ENCODE measurements around the gene PRR35.

Gene PRR35

GRCh38 chr16:578232-578869 lies 18.2 kb downstream of the PRR35 start:
- no peak overlapping the region for H3K27ac Mint-ChIP-seq
- H3K27me3 Mint-ChIP-seq: no peaks in the 10 kb centered on the region
- no peaks in the 10 kb centered on the region for H3K4me1 Mint-ChIP-seq
- no peak overlapping the region for H3K4me3 Mint-ChIP-seq
- H3K9me3 Mint-ChIP-seq: no peaks in the 10 kb centered on the region
- H3K36me3 Mint-ChIP-seq: no peaks in the 10 kb centered on the region

GRCh38 chr16:578870-579405 lies 18.7 kb downstream of the PRR35 start:
- no peaks in the 10 kb centered on the region for H3K9me3 Mint-ChIP-seq
- H3K36me3 Mint-ChIP-seq: no peaks in the 10 kb centered on the region
- no peaks in the 10 kb centered on the region for H3K4me1 Mint-ChIP-seq
- no peak overlapping the region for H3K4me3 Mint-ChIP-seq
- no peaks in the 10 kb centered on the region for H3K27me3 Mint-ChIP-seq
- no peak overlapping the region for H3K27ac Mint-ChIP-seq

- Mint-ChIP-seq H3K27me3 (no peaks in the 10 kb centered on the region), H3K4me1 (no peaks in the 10 kb centered on the region), H3K4me3 (no peak overlapping the region), H3K27ac (no peak overlapping the region), H3K9me3 (no peaks in the 10 kb centered on the region), H3K36me3 (no peaks in the 10 kb centered on the region)
These were observed 20.1 kb downstream of the PRR35 start for GRCh38 chr16:580141-580945.

GRCh38 chr16:580946-581498 lies 20.8 kb downstream of the PRR35 start:
- no peaks in the 10 kb centered on the region for H3K4me1 Mint-ChIP-seq
- no peak overlapping the region for H3K27ac Mint-ChIP-seq
- H3K36me3 Mint-ChIP-seq: no peaks in the 10 kb centered on the region
- no peaks in the 10 kb centered on the region for H3K9me3 Mint-ChIP-seq
- H3K27me3 Mint-ChIP-seq: no peaks in the 10 kb centered on the region
- H3K4me3 Mint-ChIP-seq: no peak overlapping the region

- no peaks in the 10 kb centered on the region for H3K36me3 Mint-ChIP-seq
- H3K27me3 Mint-ChIP-seq: no peaks in the 10 kb centered on the region
- no peaks in the 10 kb centered on the region for H3K4me1 Mint-ChIP-seq
- no peak overlapping the region for H3K27ac Mint-ChIP-seq
- H3K4me3 Mint-ChIP-seq: no peak overlapping the region
- H3K9me3 Mint-ChIP-seq: no peaks in the 10 kb centered on the region
These were observed 22.0 kb downstream of the PRR35 start for GRCh38 chr16:582218-582613.

GRCh38 chr16:582614-583331 lies 22.6 kb downstream of the PRR35 start:
- no peaks in the 10 kb centered on the region for H3K9me3 Mint-ChIP-seq
- H3K27ac Mint-ChIP-seq: no peak overlapping the region
- no peak overlapping the region for H3K4me3 Mint-ChIP-seq
- no peaks in the 10 kb centered on the region for H3K27me3 Mint-ChIP-seq
- H3K4me1 Mint-ChIP-seq: no peaks in the 10 kb centered on the region
- no peaks in the 10 kb centered on the region for H3K36me3 Mint-ChIP-seq

GRCh38 chr16:583470-583814 lies 23.2 kb downstream of the PRR35 start:
- Mint-ChIP-seq H3K9me3 (no peaks in the 10 kb centered on the region), H3K4me3 (no peak overlapping the region), H3K4me1 (no peaks in the 10 kb centered on the region), H3K27me3 (no peaks in the 10 kb centered on the region), H3K36me3 (no peaks in the 10 kb centered on the region), H3K27ac (no peak overlapping the region)

GRCh38 chr16:583815-584591 lies 23.8 kb downstream of the PRR35 start:
- no peaks in the 10 kb centered on the region for H3K27me3 Mint-ChIP-seq
- H3K36me3 Mint-ChIP-seq: no peaks in the 10 kb centered on the region
- no peaks in the 10 kb centered on the region for H3K9me3 Mint-ChIP-seq
- no peak overlapping the region for H3K27ac Mint-ChIP-seq
- no peak overlapping the region for H3K4me3 Mint-ChIP-seq
- H3K4me1 Mint-ChIP-seq: no peaks in the 10 kb centered on the region

- no peaks in the 10 kb centered on the region for H3K4me1 Mint-ChIP-seq
- H3K27me3 Mint-ChIP-seq: no peaks in the 10 kb centered on the region
- H3K4me3 Mint-ChIP-seq: no peak overlapping the region
- H3K36me3 Mint-ChIP-seq: no peaks in the 10 kb centered on the region
- H3K27ac Mint-ChIP-seq: no peak overlapping the region
- no peaks in the 10 kb centered on the region for H3K9me3 Mint-ChIP-seq
These were observed 25.2 kb downstream of the PRR35 start for GRCh38 chr16:585351-585750.

- no peaks in the 10 kb centered on the region for H3K36me3 Mint-ChIP-seq
- H3K9me3 Mint-ChIP-seq: no peaks in the 10 kb centered on the region
- no peak overlapping the region for H3K27ac Mint-ChIP-seq
- H3K4me3 Mint-ChIP-seq: peak overlapping the region; percentile 3
- no peaks in the 10 kb centered on the region for H3K27me3 Mint-ChIP-seq
- H3K4me1 Mint-ChIP-seq: peaks cover 7% of the 10 kb centered on the region
These were observed 26.0 kb downstream of the PRR35 start for GRCh38 chr16:586047-586644.

GRCh38 chr16:586645-587590 lies 26.7 kb downstream of the PRR35 start:
- Mint-ChIP-seq H3K4me3 (peak overlapping the region; percentile 97), H3K4me1 (peaks cover 11% of the 10 kb centered on the region), H3K27me3 (no peaks in the 10 kb centered on the region), H3K27ac (no peak overlapping the region), H3K9me3 (no peaks in the 10 kb centered on the region), H3K36me3 (no peaks in the 10 kb centered on the region)

- H3K27me3 Mint-ChIP-seq: no peaks in the 10 kb centered on the region
- no peaks in the 10 kb centered on the region for H3K9me3 Mint-ChIP-seq
- peaks cover 22% of the 10 kb centered on the region for H3K4me1 Mint-ChIP-seq
- H3K4me3 Mint-ChIP-seq: peak overlapping the region; percentile 97
- peak overlapping the region; percentile 99 for H3K27ac Mint-ChIP-seq
- H3K36me3 Mint-ChIP-seq: no peaks in the 10 kb centered on the region
These were observed 28.4 kb downstream of the PRR35 start for GRCh38 chr16:588639-588888.

- no peaks in the 10 kb centered on the region for H3K9me3 Mint-ChIP-seq
These were observed 28.9 kb downstream of the PRR35 start for GRCh38 chr16:588889-589657.

More at GRCh38 chr16:588889-589657, 28.9 kb downstream of the PRR35 start:
- peaks cover 25% of the 10 kb centered on the region for H3K4me1 Mint-ChIP-seq
- no peaks in the 10 kb centered on the region for H3K36me3 Mint-ChIP-seq
- peak overlapping the region; percentile 97 for H3K4me3 Mint-ChIP-seq
- H3K27me3 Mint-ChIP-seq: no peaks in the 10 kb centered on the region
- H3K27ac Mint-ChIP-seq: peak overlapping the region; percentile 100
